ENCODE data around the gene PABPN1.

The PABPN1 gene

DNA sequence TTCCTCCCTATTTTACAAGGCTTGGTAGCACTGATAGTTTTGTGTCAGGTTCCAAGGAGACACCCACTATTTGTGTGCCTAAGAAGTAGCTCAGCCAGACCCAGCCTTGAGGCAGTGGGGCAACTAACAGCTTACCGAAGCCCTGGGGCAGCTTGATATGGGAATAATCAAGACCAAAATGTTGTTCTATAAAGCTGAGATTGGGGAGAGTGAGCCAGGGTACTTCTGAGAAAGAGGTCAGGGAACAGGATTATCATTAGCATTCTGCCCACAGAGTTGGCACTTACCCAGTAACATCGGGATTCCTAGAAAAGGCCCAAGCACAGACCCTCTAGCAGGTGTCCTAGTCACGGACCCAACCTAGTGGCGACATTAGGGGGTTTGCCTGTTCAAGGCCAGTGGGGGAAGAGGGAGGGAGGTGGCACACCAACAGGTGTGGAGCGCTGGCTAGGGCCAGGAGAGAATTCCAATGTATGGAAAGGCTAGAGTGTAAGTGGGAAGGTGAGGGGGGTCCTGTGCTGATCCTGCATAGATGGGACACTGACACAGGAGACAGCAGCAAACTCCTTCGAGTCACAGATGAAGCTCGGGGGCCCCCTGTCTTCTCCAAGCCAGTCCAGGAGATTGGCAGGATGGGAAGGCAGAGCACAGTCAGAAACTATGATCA, 23.5 kb upstream of the PABPN1 start:
- H3K27me3 ChIP-seq (ENCODE audit: insufficient read depth, insufficient read length): peaks cover 74% of the 10 kb centered on the region
- H3K9ac ChIP-seq (ENCODE audit: insufficient read length, low read depth): no peak overlapping the region
- H3K4me1 ChIP-seq (ENCODE audit: insufficient read depth, insufficient read length): peaks cover 5% of the 10 kb centered on the region
- no peaks in the 10 kb centered on the region for H3K9me3 ChIP-seq (ENCODE audit: insufficient read depth, low read length)
- DNase-seq (ENCODE audit: low read depth, low spot score): no peak
- H3K4me3 ChIP-seq (ENCODE audit: insufficient read length, low read depth): no peak overlapping the region
- no peak for TF ChIP-seq ZNF274 (IDR thresholded peaks at IDR 0.05; ENCODE audit: low read depth, low read length)
- TF ChIP-seq YY1 (IDR thresholded peaks at IDR 0.05; ENCODE audit: insufficient read depth, insufficient read length): no peak
- no peak for TF ChIP-seq SUZ12 (IDR thresholded peaks at IDR 0.05; ENCODE audit: extremely low read depth, insufficient read depth, insufficient read length)
- H3K36me3 ChIP-seq (ENCODE audit: insufficient read depth, insufficient read length, low read length): no peaks in the 10 kb centered on the region

DNA sequence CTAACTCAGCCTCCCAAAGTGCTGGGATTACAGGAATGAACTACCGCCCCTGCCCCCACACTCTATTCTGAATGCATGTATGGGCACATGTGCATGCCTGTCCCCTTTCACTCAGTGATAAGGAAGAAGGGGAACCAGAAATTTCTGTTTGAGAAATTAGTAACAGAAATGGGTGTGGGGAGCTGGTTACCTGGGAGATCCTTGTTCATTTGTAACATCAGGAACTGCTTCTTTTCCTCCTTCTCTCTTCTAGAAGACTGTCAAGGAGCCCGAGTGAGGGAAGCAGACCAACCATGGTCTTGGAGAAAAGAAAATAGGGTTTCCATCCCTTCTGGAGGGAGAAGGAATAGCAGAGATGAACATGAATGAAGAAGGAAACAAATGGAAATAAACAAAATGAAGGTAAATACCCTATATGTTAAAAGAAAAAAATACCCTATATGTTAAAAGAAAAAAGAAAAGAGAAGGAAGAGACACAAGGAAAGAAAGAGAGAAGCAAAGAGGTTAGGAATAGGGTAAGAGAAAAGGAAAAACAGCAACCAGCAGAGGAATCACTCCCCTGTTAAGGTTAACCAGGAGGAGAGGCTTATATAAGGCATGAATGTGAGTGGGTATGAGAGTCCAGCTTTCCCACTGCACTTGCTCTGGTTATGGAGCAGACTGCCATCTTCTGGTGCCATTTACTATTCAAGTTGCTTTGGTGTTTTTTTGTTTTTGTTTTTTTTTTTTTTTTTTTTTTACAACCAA, 21.9 kb upstream of the PABPN1 start:
- peaks cover 73% of the 10 kb centered on the region for H3K27me3 ChIP-seq (ENCODE audit: insufficient read depth, insufficient read length)
- DNase-seq (ENCODE audit: low read depth, low spot score): no peak

GRCh38 chr14:23299986-23300686, 21.1 kb upstream of the PABPN1 start:
- no peaks in the 10 kb centered on the region for H3K9me3 ChIP-seq (ENCODE audit: insufficient read depth, low read length)
- H3K27me3 ChIP-seq (ENCODE audit: insufficient read depth, insufficient read length): peaks cover 79% of the 10 kb centered on the region
- no peak for DNase-seq (ENCODE audit: low read depth, low spot score)
- peak overlapping the region; percentile 67 for H3K4me3 ChIP-seq (ENCODE audit: insufficient read length, low read depth)
- H3K9ac ChIP-seq (ENCODE audit: insufficient read length, low read depth): peak overlapping the region; percentile 78
- peaks cover 4% of the 10 kb centered on the region for H3K4me1 ChIP-seq (ENCODE audit: insufficient read depth, insufficient read length)
- TF ChIP-seq SUZ12 (IDR thresholded peaks at IDR 0.05; ENCODE audit: extremely low read depth, insufficient read depth, insufficient read length) (no peak), ZNF274 (IDR thresholded peaks at IDR 0.05; ENCODE audit: low read depth, low read length) (no peak), YY1 (IDR thresholded peaks at IDR 0.05; ENCODE audit: insufficient read depth, insufficient read length) (no peak)
- no peaks in the 10 kb centered on the region for H3K36me3 ChIP-seq (ENCODE audit: insufficient read depth, insufficient read length, low read length)

More for the DNA sequence above, 21.9 kb upstream of the PABPN1 start:
- Histone ChIP-seq H3K36me3 (ENCODE audit: insufficient read depth, insufficient read length, low read length) (no peaks in the 10 kb centered on the region), H3K4me1 (ENCODE audit: insufficient read depth, insufficient read length) (peaks cover 5% of the 10 kb centered on the region), H3K9ac (ENCODE audit: insufficient read length, low read depth) (no peak overlapping the region), H3K4me3 (ENCODE audit: insufficient read length, low read depth) (no peak overlapping the region), H3K9me3 (ENCODE audit: insufficient read depth, low read length) (no peaks in the 10 kb centered on the region)
- TF ChIP-seq ZNF274 (IDR thresholded peaks at IDR 0.05; ENCODE audit: low read depth, low read length): no peak
- TF ChIP-seq YY1 (IDR thresholded peaks at IDR 0.05; ENCODE audit: insufficient read depth, insufficient read length): no peak
- no peak for TF ChIP-seq SUZ12 (IDR thresholded peaks at IDR 0.05; ENCODE audit: extremely low read depth, insufficient read depth, insufficient read length)

- TF ChIP-seq YY1 (IDR thresholded peaks at IDR 0.05; ENCODE audit: insufficient read depth, insufficient read length) (no peak), SUZ12 (IDR thresholded peaks at IDR 0.05; ENCODE audit: extremely low read depth, insufficient read depth, insufficient read length) (no peak), ZNF274 (IDR thresholded peaks at IDR 0.05; ENCODE audit: low read depth, low read length) (no peak)
- Histone ChIP-seq H3K4me1 (ENCODE audit: insufficient read depth, insufficient read length) (peaks cover 3% of the 10 kb centered on the region), H3K27me3 (ENCODE audit: insufficient read depth, insufficient read length) (peaks cover 73% of the 10 kb centered on the region), H3K4me3 (ENCODE audit: insufficient read length, low read depth) (peak overlapping the region; percentile 67), H3K36me3 (ENCODE audit: insufficient read depth, insufficient read length, low read length) (no peaks in the 10 kb centered on the region), H3K9me3 (ENCODE audit: insufficient read depth, low read length) (no peaks in the 10 kb centered on the region), H3K9ac (ENCODE audit: insufficient read length, low read depth) (peak overlapping the region; percentile 78)
- DNase-seq (ENCODE audit: low read depth, low spot score): no peak
Observed at GRCh38 chr14:23300687-23301223, 20.5 kb upstream of the PABPN1 start.

DNA sequence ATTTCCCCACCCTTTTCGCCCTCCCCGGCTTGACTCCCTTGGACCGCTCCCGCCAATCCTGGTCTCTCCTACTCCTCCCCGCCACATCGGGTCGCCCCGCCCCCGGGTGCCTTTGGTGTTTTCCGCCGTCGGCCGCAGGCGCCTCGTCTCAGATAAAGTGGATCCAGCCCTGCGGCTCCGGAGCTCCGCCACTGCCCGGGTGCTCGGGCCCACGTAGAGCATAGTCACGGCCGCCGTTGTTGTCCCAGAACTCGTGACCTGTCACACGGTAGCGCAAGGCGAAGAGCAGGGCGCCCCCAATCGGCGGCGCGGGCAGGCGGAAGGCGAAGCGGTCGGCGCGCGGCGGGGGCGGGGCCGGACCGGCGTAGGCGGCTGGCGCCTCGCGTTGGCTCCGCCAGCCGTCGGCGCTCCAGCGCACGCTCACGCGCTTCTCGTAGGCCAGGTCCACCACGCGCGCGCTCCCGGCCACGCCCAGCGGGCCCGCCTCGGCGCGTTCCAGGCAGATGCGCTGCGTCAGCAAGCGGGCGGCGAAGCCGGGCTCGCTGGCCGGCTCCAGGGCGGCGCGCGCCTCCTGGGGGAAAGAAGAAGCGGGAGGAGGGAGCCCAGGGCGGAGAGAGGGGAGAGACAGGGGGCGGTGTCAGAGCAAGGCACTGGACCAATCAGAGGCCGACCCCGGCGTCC, 19.8 kb upstream of the PABPN1 start:
- no peak for TF ChIP-seq SUZ12 (IDR thresholded peaks at IDR 0.05; ENCODE audit: extremely low read depth, insufficient read depth, insufficient read length)
- TF ChIP-seq YY1 (IDR thresholded peaks at IDR 0.05; ENCODE audit: insufficient read depth, insufficient read length): no peak
- no peak for TF ChIP-seq ZNF274 (IDR thresholded peaks at IDR 0.05; ENCODE audit: low read depth, low read length)
- Histone ChIP-seq H3K36me3 (ENCODE audit: insufficient read depth, insufficient read length, low read length) (no peaks in the 10 kb centered on the region), H3K9ac (ENCODE audit: insufficient read length, low read depth) (peak overlapping the region; percentile 87), H3K27me3 (ENCODE audit: insufficient read depth, insufficient read length) (peaks cover 66% of the 10 kb centered on the region), H3K4me3 (ENCODE audit: insufficient read length, low read depth) (peak overlapping the region; percentile 63), H3K4me1 (ENCODE audit: insufficient read depth, insufficient read length) (peaks cover 3% of the 10 kb centered on the region), H3K9me3 (ENCODE audit: insufficient read depth, low read length) (no peaks in the 10 kb centered on the region)
- peak; percentile 98 for DNase-seq (ENCODE audit: low read depth, low spot score)

DNA sequence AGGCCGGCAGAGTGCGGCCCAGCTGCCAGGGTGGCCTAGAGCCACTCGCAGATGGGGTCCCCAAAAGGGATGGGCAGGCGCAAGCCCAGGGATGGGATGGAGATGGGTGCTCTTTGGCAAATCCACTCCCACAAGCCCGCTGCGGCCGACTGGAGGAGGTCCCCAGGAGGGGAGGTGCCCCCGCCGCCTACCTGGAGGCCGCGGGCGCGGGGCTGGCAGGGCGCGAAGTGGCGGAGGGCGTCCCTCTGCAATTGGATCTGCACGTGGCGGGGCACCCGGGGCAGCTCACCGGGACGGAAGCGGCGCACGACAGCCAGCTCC, 19.3 kb upstream of the PABPN1 start:
- no peaks in the 10 kb centered on the region for H3K36me3 ChIP-seq (ENCODE audit: insufficient read depth, insufficient read length, low read length)
- H3K4me3 ChIP-seq (ENCODE audit: insufficient read length, low read depth): peak overlapping the region; percentile 63
- H3K27me3 ChIP-seq (ENCODE audit: insufficient read depth, insufficient read length): peaks cover 61% of the 10 kb centered on the region
- peaks cover 3% of the 10 kb centered on the region for H3K4me1 ChIP-seq (ENCODE audit: insufficient read depth, insufficient read length)
- H3K9ac ChIP-seq (ENCODE audit: insufficient read length, low read depth): peak overlapping the region; percentile 83
- no peaks in the 10 kb centered on the region for H3K9me3 ChIP-seq (ENCODE audit: insufficient read depth, low read length)
- TF ChIP-seq YY1 (IDR thresholded peaks at IDR 0.05; ENCODE audit: insufficient read depth, insufficient read length) (no peak), SUZ12 (IDR thresholded peaks at IDR 0.05; ENCODE audit: extremely low read depth, insufficient read depth, insufficient read length) (no peak), ZNF274 (IDR thresholded peaks at IDR 0.05; ENCODE audit: low read depth, low read length) (no peak)
- no peak for DNase-seq (ENCODE audit: low read depth, low spot score)
